HG03135 (cell line): ENCODE data around the gene CELA2A.
"Not testable (repeated sequence)": the region's sequence is repeated elsewhere in the genome, so short reads cannot be mapped to it uniquely, and the experiment has no call there.

Experiments used
- ATAC-seq: cut with Tn5 transposase; IDR thresholded peaks from one replicate; pipeline ENCODE4 v1.9.1; 2021; ENCODE audit warnings: mild to moderate bottlenecking, moderate library complexity; ENCODE audit not compliant: unreplicated experiment

CELA2A gene

GRCh38 chr1:15466955-15467625, 10.6 kb downstream of the CELA2A start:
- not testable (repeated sequence) for ATAC-seq

- no peak for ATAC-seq
Observed at GRCh38 chr1:15468145-15468544, 11.6 kb downstream of the CELA2A start.

GRCh38 chr1:15469361-15469760, 12.8 kb downstream of the CELA2A start:
- no peak for ATAC-seq

- ATAC-seq = not testable (repeated sequence)
Observed at GRCh38 chr1:15469821-15470448, 13.4 kb downstream of the CELA2A start.

GRCh38 chr1:15471067-15471466, 14.5 kb downstream of the CELA2A start:
- ATAC-seq = not testable (repeated sequence)

- not testable (repeated sequence) for ATAC-seq
Observed at GRCh38 chr1:15471723-15472122, 15.2 kb downstream of the CELA2A start.

- ATAC-seq = no peak
Observed at GRCh38 chr1:15472587-15472986, 16.1 kb downstream of the CELA2A start.

- no peak for ATAC-seq
Observed at GRCh38 chr1:15475752-15476314, 19.3 kb downstream of the CELA2A start, which contains the start of gene CELA2B. TSS of gene CELA2B (plus strand) at chr1:15476104. CDS start at chr1:15476126, 22 bp downstream.

GRCh38 chr1:15476927-15477326, 20.4 kb downstream of the CELA2A start:
- no peak for ATAC-seq

GRCh38 chr1:15477646-15478212, 21.2 kb downstream of the CELA2A start:
- ATAC-seq = no peak

- no peak for ATAC-seq
Observed at GRCh38 chr1:15479654-15480347, 23.3 kb downstream of the CELA2A start.

- not testable (repeated sequence) for ATAC-seq
Observed at GRCh38 chr1:15482455-15482854, 25.9 kb downstream of the CELA2A start.

GRCh38 chr1:15482983-15483543, 26.5 kb downstream of the CELA2A start:
- ATAC-seq = not testable (repeated sequence)

GRCh38 chr1:15483971-15484370, 27.4 kb downstream of the CELA2A start:
- no peak for ATAC-seq

GRCh38 chr1:15484443-15484842, 27.9 kb downstream of the CELA2A start:
- not testable (repeated sequence) for ATAC-seq

GRCh38 chr1:15485636-15486035, 29.1 kb downstream of the CELA2A start:
- no peak for ATAC-seq

GRCh38 chr1:15486844-15487610, 30.5 kb downstream of the CELA2A start:
- not testable (repeated sequence) for ATAC-seq

- no peak for ATAC-seq
Observed at GRCh38 chr1:15488371-15488770, 31.8 kb downstream of the CELA2A start.

GRCh38 chr1:15489052-15489736, 32.7 kb downstream of the CELA2A start:
- ATAC-seq = no peak
